GM12873 (cell line): ENCODE results near the gene FBXL16.

Experiments used
- TF ChIP-seq, protein P1 (sequence below): IDR thresholded peaks from 2 replicates; pipeline ENCODE4 v1.5.1; 2012; ENCODE audit warnings: low read depth, mild to moderate bottlenecking, moderate library complexity, low read length, control low read depth; ENCODE audit not compliant: insufficient read depth; ENCODE audit errors: missing control alignments

The FBXL16 gene

GRCh38 chr16:747978-748746 lies 42.6 kb upstream of the FBXL16 start:
- TF ChIP-seq, protein P1, sequence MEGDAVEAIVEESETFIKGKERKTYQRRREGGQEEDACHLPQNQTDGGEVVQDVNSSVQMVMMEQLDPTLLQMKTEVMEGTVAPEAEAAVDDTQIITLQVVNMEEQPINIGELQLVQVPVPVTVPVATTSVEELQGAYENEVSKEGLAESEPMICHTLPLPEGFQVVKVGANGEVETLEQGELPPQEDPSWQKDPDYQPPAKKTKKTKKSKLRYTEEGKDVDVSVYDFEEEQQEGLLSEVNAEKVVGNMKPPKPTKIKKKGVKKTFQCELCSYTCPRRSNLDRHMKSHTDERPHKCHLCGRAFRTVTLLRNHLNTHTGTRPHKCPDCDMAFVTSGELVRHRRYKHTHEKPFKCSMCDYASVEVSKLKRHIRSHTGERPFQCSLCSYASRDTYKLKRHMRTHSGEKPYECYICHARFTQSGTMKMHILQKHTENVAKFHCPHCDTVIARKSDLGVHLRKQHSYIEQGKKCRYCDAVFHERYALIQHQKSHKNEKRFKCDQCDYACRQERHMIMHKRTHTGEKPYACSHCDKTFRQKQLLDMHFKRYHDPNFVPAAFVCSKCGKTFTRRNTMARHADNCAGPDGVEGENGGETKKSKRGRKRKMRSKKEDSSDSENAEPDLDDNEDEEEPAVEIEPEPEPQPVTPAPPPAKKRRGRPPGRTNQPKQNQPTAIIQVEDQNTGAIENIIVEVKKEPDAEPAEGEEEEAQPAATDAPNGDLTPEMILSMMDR = no peak

- TF ChIP-seq, protein P1 = no peak
These were observed 41.0 kb upstream of the FBXL16 start for GRCh38 chr16:746637-747036.

- TF ChIP-seq, protein P1 = peak; percentile 58
These were observed 40.1 kb upstream of the FBXL16 start for GRCh38 chr16:745739-746138.

DNA sequence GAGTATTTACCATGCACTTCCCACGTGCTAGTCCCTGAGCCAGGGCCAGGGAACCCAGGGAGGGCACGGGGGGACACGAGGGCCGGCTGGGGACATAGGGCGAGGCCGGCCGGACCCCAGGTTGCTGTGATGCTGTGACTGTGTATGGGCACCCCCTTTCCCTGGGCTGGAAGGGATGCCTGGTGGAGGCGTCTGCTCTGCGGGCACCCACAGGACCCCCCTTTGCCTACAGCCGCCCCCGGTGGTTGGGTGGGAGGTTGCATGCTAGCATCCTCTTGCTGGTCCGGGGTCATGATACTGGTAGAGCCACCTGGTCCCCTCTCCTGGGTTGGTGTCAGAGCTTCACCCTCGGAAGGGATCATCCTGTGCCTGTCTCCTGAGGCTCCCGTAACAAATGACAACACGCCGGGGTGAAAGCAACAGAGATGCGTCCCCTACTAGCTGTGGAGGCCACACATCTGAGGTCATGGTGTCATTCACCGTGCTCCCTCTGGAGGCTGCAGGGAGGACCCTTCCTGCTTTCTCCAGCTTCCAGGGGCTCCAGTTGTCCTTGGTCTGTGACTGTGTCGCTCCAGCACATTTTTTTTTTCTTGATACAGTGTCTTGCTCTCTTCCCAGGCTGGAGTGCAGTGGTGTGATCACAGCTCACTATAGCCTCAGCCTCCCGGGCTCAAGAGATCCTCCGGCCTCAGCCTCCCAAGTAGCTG lies 38.3 kb upstream of the FBXL16 start:
- TF ChIP-seq, protein P1 = peak; percentile 45

DNA sequence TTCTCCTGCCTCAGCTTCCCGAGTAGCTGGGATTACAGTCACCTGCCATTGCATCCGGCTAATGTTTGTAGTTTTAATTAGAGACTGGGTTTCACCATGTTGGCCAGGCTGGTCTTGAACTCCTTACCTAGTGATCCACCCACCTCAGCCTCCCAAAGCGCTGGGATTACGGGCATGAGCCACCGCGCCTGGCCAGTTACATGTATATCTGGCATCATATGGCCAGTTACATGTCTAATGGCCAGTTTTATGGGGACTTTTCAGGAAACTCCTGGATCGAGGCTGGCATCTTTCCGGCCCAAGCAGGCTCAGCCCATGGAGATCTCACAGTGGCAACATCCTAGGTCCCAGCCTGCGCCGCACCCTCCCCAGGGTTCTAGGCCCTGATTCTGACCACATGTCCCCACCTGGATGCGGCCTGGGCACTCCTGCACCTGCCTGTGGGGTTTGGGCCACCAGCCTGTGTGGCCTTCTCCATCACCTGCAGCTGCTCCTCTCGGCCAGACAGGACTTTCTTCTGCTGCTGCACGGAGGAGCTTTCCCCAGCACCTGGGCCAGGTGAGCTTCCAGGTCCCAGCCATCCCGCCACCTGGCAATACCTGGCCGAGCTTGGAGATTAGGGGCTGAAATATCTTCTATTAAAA lies 36.5 kb upstream of the FBXL16 start:
- TF ChIP-seq, protein P1 = no peak

DNA sequence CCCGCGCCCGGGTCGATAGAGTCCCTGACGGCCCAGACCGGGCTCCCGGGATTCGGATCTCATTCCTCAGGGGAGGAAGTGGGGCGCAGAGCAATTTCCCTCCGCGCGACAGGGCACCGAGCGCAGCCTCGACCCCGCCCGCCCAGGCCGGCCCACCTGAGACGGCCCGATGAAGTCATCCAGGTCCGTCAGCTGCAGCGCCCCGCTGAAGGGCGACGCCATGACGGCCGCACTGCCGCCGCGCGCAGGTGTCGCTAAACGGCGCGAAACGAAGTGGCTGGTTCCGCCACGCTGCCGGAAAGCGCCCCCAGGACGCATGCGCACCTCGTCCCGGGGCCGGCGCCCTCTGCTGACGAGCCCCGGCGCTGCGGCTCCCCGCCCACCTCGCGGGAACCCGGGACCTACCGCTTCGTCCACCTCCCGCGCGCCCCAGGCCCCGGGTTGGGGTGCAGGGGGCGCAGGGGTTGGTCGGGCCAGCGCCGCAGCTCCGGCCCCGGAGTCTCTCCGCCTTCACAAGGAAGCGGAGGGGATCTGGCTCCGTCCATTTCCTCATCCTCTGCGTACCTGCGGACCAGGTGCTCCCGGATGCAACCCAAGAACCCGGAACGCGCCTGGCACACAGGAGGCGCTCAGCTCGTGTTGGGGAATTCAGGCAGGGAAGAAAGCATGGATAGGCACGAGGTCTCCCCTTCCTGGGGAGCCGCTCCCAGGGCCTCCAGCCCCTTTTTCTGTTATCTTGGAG lies 35.3 kb upstream of the FBXL16 start, which contains the start of gene CIAO3:
TSS of gene CIAO3 (minus strand) at position 234 of the 742 bp plus-strand sequence. CDS start at position 222, 12 bp downstream.
- TF ChIP-seq, protein P1 = peak; percentile 93
